Measurements from ENCODE around the gene REX1BD. TPM values are rescaled to one million over a fixed set of nuclear protein-coding genes. Genes with fewer than 3 reads are reported as not detected.

The REX1BD gene
- total RNA-seq, 1 donor from 2014 or later, result 47.4 TPM

DNA sequence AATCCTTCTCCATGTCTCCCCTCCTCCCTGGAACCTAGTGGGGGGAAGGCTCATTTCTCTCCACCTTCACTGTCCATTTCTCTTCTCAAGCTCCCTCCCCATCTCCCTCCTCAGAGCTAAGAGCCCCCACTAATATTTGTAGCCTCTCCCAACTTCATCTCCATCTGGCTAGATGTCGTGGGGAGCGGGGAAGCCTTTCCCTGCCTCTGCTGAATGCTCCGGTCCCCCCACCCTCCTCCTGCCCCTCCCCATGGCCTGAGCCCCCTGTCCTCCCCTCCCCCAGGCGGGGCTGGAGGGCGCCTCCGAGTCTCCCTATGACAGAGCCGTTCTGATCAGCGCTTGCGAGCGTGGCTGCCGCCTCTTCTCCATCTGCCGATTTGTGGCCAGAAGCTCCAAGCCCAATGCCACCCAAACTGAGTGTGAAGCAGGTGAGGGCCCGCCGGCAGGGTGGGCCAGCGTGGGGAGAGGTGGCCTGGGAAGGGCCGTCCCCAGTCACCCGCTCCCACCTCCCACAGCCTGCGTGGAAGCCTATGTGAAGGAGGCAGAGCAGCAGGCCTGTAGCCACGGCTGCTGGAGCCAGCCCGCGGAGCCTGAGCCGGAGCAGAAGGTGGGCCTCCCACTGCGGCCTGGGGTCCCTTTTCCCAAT, 25.1 kb downstream of the REX1BD start:
- Mint-ChIP-seq H3K4me1 (ENCODE audit: low read depth, unreplicated experiment) (peaks cover 5% of the 10 kb centered on the region), H3K27me3 (ENCODE audit: low read depth, unreplicated experiment) (peaks cover 61% of the 10 kb centered on the region), H3K9me3 (ENCODE audit: unreplicated experiment) (peaks cover 18% of the 10 kb centered on the region), H3K27ac (ENCODE audit: unreplicated experiment) (no peak overlapping the region), H3K36me3 (ENCODE audit: low read depth, unreplicated experiment) (peaks cover 4% of the 10 kb centered on the region), H3K4me3 (ENCODE audit: unreplicated experiment) (no peak overlapping the region)
- Histone ChIP-seq H3K36me3 (ENCODE audit: insufficient read depth, low read length) (no peaks in the 10 kb centered on the region), H3K4me1 (ENCODE audit: insufficient read depth, low read length) (peaks cover 6% of the 10 kb centered on the region), H4K20me1 (ENCODE audit: insufficient read depth, low read length) (peaks cover 12% of the 10 kb centered on the region), H3K27me3 (ENCODE audit: insufficient read depth, low read length) (peaks cover 46% of the 10 kb centered on the region), H3K9ac (ENCODE audit: low read length) (no peak overlapping the region), H3K9me3 (ENCODE audit: insufficient read depth, low read depth, low read length) (peaks cover 2% of the 10 kb centered on the region), H2AFZ (ENCODE audit: low read depth, low read length) (no peak overlapping the region), H3K4me3 (ENCODE audit: insufficient read depth, low read depth, low read length) (no peak overlapping the region), H3K27ac (ENCODE audit: low read depth, low read length) (no peak overlapping the region), H3K4me2 (ENCODE audit: low read length) (no peak overlapping the region), H3K79me2 (ENCODE audit: insufficient read depth, low read length) (no peaks in the 10 kb centered on the region)
- TF ChIP-seq EZH2 (IDR thresholded peaks at IDR 0.05; ENCODE audit: insufficient read depth, low read length), result no peak
- TF ChIP-seq, protein P1, sequence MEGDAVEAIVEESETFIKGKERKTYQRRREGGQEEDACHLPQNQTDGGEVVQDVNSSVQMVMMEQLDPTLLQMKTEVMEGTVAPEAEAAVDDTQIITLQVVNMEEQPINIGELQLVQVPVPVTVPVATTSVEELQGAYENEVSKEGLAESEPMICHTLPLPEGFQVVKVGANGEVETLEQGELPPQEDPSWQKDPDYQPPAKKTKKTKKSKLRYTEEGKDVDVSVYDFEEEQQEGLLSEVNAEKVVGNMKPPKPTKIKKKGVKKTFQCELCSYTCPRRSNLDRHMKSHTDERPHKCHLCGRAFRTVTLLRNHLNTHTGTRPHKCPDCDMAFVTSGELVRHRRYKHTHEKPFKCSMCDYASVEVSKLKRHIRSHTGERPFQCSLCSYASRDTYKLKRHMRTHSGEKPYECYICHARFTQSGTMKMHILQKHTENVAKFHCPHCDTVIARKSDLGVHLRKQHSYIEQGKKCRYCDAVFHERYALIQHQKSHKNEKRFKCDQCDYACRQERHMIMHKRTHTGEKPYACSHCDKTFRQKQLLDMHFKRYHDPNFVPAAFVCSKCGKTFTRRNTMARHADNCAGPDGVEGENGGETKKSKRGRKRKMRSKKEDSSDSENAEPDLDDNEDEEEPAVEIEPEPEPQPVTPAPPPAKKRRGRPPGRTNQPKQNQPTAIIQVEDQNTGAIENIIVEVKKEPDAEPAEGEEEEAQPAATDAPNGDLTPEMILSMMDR (IDR thresholded peaks at IDR 0.05; ENCODE audit: insufficient read depth, low read depth, low read length), result no peak
- FAIRE-seq (no peak), DNase-seq (ENCODE audit: low read depth) (no peak)

DNA sequence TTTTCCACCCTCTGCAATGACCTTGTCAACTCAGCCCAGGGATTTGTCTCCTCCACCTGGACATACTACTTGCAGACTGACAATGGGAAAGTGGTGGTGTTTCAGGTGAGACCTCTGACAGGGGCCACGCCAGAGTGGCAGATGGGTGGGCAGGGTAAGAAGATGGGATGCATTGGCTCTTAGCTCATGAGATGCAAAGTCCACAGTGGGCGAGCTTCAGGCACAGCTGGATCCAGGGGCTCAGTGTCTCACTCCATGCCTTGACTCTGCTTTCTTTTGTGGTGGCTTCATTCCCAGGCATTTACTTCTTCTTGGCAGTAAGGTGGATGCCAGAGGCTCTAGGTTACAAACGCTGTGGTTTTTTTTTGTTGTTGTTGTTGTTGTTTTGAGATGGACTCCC, 27.4 kb downstream of the REX1BD start:
- peaks cover 5% of the 10 kb centered on the region for H4K20me1 ChIP-seq (ENCODE audit: insufficient read depth, low read length)
- H3K27ac Mint-ChIP-seq (ENCODE audit: unreplicated experiment), result no peak overlapping the region
- H3K4me2 ChIP-seq (ENCODE audit: low read length), result no peak overlapping the region
- H3K9ac ChIP-seq (ENCODE audit: low read length), result no peak overlapping the region
- H3K36me3 ChIP-seq (ENCODE audit: insufficient read depth, low read length), result no peaks in the 10 kb centered on the region
- H3K4me1 ChIP-seq (ENCODE audit: insufficient read depth, low read length), result peaks cover 4% of the 10 kb centered on the region
- no peak overlapping the region for H3K4me3 Mint-ChIP-seq (ENCODE audit: unreplicated experiment)
- H2AFZ ChIP-seq (ENCODE audit: low read depth, low read length), result no peak overlapping the region
- TF ChIP-seq, protein P1 (IDR thresholded peaks at IDR 0.05; ENCODE audit: insufficient read depth, low read depth, low read length), result no peak
- TF ChIP-seq EZH2 (IDR thresholded peaks at IDR 0.05; ENCODE audit: insufficient read depth, low read length), result no peak
- H3K9me3 ChIP-seq (ENCODE audit: insufficient read depth, low read depth, low read length), result peaks cover 2% of the 10 kb centered on the region
- no peak overlapping the region for H3K4me3 ChIP-seq (ENCODE audit: insufficient read depth, low read depth, low read length)
- peaks cover 18% of the 10 kb centered on the region for H3K9me3 Mint-ChIP-seq (ENCODE audit: unreplicated experiment)
- peaks cover 50% of the 10 kb centered on the region for H3K27me3 Mint-ChIP-seq (ENCODE audit: low read depth, unreplicated experiment)
- DNase-seq (ENCODE audit: low read depth) (no peak), FAIRE-seq (no peak)
- H3K27ac ChIP-seq (ENCODE audit: low read depth, low read length), result no peak overlapping the region
- peaks cover 4% of the 10 kb centered on the region for H3K36me3 Mint-ChIP-seq (ENCODE audit: low read depth, unreplicated experiment)
- peaks cover 27% of the 10 kb centered on the region for H3K27me3 ChIP-seq (ENCODE audit: insufficient read depth, low read length)
- H3K4me1 Mint-ChIP-seq (ENCODE audit: low read depth, unreplicated experiment), result peaks cover 3% of the 10 kb centered on the region
- no peaks in the 10 kb centered on the region for H3K79me2 ChIP-seq (ENCODE audit: insufficient read depth, low read length)

DNA sequence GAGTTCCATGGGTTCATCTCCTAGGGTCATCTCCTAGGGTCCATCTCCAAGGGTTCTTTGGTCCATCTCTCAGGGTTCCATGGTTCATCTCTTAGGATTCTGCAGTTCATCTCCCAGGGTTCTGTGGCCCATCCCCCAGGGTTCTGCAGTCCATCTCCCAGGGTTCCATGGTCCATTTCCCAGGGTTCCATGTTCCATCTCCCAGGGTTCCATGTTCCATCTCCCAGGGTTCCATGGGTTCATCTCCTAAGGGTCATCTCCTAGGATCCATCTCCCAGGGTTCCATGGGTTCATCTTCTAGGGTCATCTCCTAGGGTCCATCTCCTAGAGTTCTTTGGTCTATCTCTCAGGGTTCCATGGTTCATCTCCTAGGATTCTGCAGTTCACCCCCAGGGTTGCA, 29.0 kb downstream of the REX1BD start:
- Histone ChIP-seq H3K36me3 (ENCODE audit: insufficient read depth, low read length) (no peaks in the 10 kb centered on the region), H4K20me1 (ENCODE audit: insufficient read depth, low read length) (no peaks in the 10 kb centered on the region), H3K79me2 (ENCODE audit: insufficient read depth, low read length) (no peaks in the 10 kb centered on the region), H3K4me3 (ENCODE audit: insufficient read depth, low read depth, low read length) (no peak overlapping the region), H3K4me2 (ENCODE audit: low read length) (no peak overlapping the region), H2AFZ (ENCODE audit: low read depth, low read length) (no peak overlapping the region), H3K27ac (ENCODE audit: low read depth, low read length) (no peak overlapping the region), H3K4me1 (ENCODE audit: insufficient read depth, low read length) (no peaks in the 10 kb centered on the region), H3K27me3 (ENCODE audit: insufficient read depth, low read length) (peaks cover 13% of the 10 kb centered on the region), H3K9me3 (ENCODE audit: insufficient read depth, low read depth, low read length) (peaks cover 2% of the 10 kb centered on the region), H3K9ac (ENCODE audit: low read length) (no peak overlapping the region)
- no peak for DNase-seq (ENCODE audit: low read depth)
- H3K4me3 Mint-ChIP-seq (ENCODE audit: unreplicated experiment), result no peak overlapping the region
- peaks cover 45% of the 10 kb centered on the region for H3K27me3 Mint-ChIP-seq (ENCODE audit: low read depth, unreplicated experiment)
- peaks cover 18% of the 10 kb centered on the region for H3K9me3 Mint-ChIP-seq (ENCODE audit: unreplicated experiment)
- FAIRE-seq, result no peak
- H3K4me1 Mint-ChIP-seq (ENCODE audit: low read depth, unreplicated experiment), result no peaks in the 10 kb centered on the region
- no peak for TF ChIP-seq EZH2 (IDR thresholded peaks at IDR 0.05; ENCODE audit: insufficient read depth, low read length)
- TF ChIP-seq, protein P1 (IDR thresholded peaks at IDR 0.05; ENCODE audit: insufficient read depth, low read depth, low read length), result no peak
- H3K36me3 Mint-ChIP-seq (ENCODE audit: low read depth, unreplicated experiment), result peaks cover 4% of the 10 kb centered on the region
- H3K27ac Mint-ChIP-seq (ENCODE audit: unreplicated experiment), result no peak overlapping the region

Data from astrocyte (in vitro differentiated cells and primary cell).